HG03354 (cell line): ENCODE results near the gene WFDC1.

Source experiments
- ATAC-seq: cut with Tn5 transposase; IDR thresholded peaks from one replicate; pipeline ENCODE4 v1.9.1; 2021; ENCODE audit warnings: mild to moderate bottlenecking; ENCODE audit not compliant: unreplicated experiment, poor library complexity, severe bottlenecking

The WFDC1 gene

GRCh38 chr16:84347161-84347560 is 52.5 kb downstream of the WFDC1 start:
- ATAC-seq, result no peak

- ATAC-seq, result no peak
These were observed 53.8 kb downstream of the WFDC1 start for GRCh38 chr16:84348386-84348888.

- no peak for ATAC-seq
These were observed 55.4 kb downstream of the WFDC1 start for GRCh38 chr16:84349862-84350684.

- no peak for ATAC-seq
These were observed 56.2 kb downstream of the WFDC1 start for GRCh38 chr16:84350685-84351400.

- no peak for ATAC-seq
These were observed 57.0 kb downstream of the WFDC1 start for GRCh38 chr16:84351630-84352029.

- no peak for ATAC-seq
These were observed 59.6 kb downstream of the WFDC1 start for GRCh38 chr16:84354306-84354705.

GRCh38 chr16:84355149-84355548 is 60.5 kb downstream of the WFDC1 start:
- ATAC-seq, result no peak

- no peak for ATAC-seq
These were observed 61.5 kb downstream of the WFDC1 start for GRCh38 chr16:84356176-84356575.

- no peak for ATAC-seq
These were observed 62.0 kb downstream of the WFDC1 start for GRCh38 chr16:84356591-84357116.

GRCh38 chr16:84357191-84357651 is 62.5 kb downstream of the WFDC1 start:
- ATAC-seq, result no peak

GRCh38 chr16:84358601-84359295 is 64.1 kb downstream of the WFDC1 start:
- ATAC-seq, result no peak

GRCh38 chr16:84359326-84359725 is 64.6 kb downstream of the WFDC1 start:
- ATAC-seq, result no peak

GRCh38 chr16:84360170-84360569 is 65.5 kb downstream of the WFDC1 start:
- ATAC-seq, result no peak

GRCh38 chr16:84360748-84361147 is 66.1 kb downstream of the WFDC1 start:
- ATAC-seq, result no peak

- ATAC-seq, result no peak
These were observed 66.9 kb downstream of the WFDC1 start for GRCh38 chr16:84361546-84361945.

GRCh38 chr16:84362471-84362941 is 67.8 kb downstream of the WFDC1 start:
- ATAC-seq, result no peak

- no peak for ATAC-seq
These were observed 71.5 kb downstream of the WFDC1 start for GRCh38 chr16:84366208-84366607.

GRCh38 chr16:84367297-84367680 is 72.6 kb downstream of the WFDC1 start:
- ATAC-seq, result no peak

GRCh38 chr16:84367750-84368307 is 73.2 kb downstream of the WFDC1 start:
- no peak for ATAC-seq
